ENCODE measurements around the gene TPK1. TPM values are rescaled to one million over a fixed set of nuclear protein-coding genes. Genes with fewer than 3 reads are reported as not detected.

Gene TPK1
- total and polyA plus RNA-seq, 2 donors: 6.7 to 7.4 TPM

DNA sequence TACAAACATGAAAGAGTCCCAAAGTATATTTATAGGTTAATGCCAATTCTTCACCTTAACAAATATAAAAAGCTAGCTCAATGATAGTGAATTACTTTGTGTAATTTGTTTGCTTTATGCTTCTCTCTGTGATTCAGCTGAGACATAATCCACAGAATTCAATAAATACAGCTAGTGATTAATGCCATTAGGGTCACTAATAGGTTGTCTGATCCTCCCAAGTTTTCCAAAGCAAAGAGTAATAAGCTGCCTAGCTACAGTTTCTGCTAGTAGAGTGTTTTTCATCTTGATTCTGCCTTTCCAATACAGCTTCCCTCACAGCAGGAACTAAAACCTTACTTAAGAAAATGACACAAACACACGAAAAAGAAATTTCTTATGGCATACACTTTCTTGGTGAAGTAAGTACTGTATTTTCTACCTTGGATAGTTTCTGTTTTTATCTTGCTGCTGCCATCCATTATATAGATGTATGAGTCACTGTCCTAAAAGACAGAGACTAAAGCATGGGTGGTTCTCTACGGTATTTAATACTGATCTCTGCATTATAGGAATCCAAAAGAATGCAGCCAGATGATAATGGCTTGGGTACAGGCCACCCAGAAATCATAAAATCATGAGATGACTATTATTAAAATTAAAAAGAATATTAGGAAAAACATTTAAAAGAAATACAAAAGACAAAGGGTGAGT lies 170.0 kb downstream of the TPK1 start:
- no peak for DNase-seq (ENCODE audit: low read depth in 6 of 9, low spot score in 9 of 9)
- Histone ChIP-seq H3K27ac (ENCODE audit: low read depth in 1 of 2, low read length in 1 of 2) (no peak overlapping the region), H3K27me3 (ENCODE audit: control insufficient read depth in 2 of 2, insufficient read depth in 1 of 2, low read length in 1 of 2) (no peaks in the 10 kb centered on the region), H3K9me3 (ENCODE audit: control insufficient read depth in 2 of 2, insufficient read depth in 1 of 2, low read length in 1 of 2) (no peaks in the 10 kb centered on the region), H3K4me3 (ENCODE audit: low read length in 2 of 2) (no peak overlapping the region), H3K36me3 (ENCODE audit: control insufficient read depth in 2 of 2, insufficient read depth in 2 of 2, low read length in 1 of 2) (no peaks in the 10 kb centered on the region), H3K4me1 (ENCODE audit: control insufficient read depth in 2 of 2, insufficient read depth in 2 of 2, low read length in 2 of 2) (no peaks in the 10 kb centered on the region)
- 83% methylated on average over 2 of the region's 2 CpGs for WGBS

DNA sequence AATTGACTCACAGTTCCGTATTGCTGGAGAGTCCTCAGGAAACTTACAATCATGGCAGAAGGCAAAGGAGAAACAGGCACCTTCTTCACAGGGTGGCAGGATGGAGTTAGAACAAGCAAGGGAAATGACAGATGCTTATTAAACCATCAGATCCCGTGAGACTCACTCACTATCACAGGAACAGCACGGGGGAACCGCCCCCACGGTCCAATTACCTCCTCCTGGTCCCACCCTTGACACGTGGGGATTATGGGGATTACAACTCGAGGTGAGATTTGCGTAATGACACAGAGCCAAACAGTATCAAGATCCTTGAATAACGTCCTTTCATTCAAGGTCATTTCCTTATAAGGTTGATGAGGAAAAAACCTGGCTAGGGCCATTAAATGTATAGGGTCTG lies 176.6 kb downstream of the TPK1 start:
- Histone ChIP-seq H3K27ac (ENCODE audit: low read depth in 1 of 2, low read length in 1 of 2) (no peak overlapping the region), H3K27me3 (ENCODE audit: control insufficient read depth in 2 of 2, insufficient read depth in 1 of 2, low read length in 1 of 2) (no peaks in the 10 kb centered on the region), H3K4me3 (ENCODE audit: low read length in 2 of 2) (no peak overlapping the region), H3K9me3 (ENCODE audit: control insufficient read depth in 2 of 2, insufficient read depth in 1 of 2, low read length in 1 of 2) (no peaks in the 10 kb centered on the region), H3K36me3 (ENCODE audit: control insufficient read depth in 2 of 2, insufficient read depth in 2 of 2, low read length in 1 of 2) (no peaks in the 10 kb centered on the region), H3K4me1 (ENCODE audit: control insufficient read depth in 2 of 2, insufficient read depth in 2 of 2, low read length in 2 of 2) (no peaks in the 10 kb centered on the region)
- whole genome bisulfite sequencing: 91% methylated on average over 9 of the region's 9 CpGs
- DNase-seq (ENCODE audit: low read depth in 6 of 9, low spot score in 9 of 9): no peak

DNA sequence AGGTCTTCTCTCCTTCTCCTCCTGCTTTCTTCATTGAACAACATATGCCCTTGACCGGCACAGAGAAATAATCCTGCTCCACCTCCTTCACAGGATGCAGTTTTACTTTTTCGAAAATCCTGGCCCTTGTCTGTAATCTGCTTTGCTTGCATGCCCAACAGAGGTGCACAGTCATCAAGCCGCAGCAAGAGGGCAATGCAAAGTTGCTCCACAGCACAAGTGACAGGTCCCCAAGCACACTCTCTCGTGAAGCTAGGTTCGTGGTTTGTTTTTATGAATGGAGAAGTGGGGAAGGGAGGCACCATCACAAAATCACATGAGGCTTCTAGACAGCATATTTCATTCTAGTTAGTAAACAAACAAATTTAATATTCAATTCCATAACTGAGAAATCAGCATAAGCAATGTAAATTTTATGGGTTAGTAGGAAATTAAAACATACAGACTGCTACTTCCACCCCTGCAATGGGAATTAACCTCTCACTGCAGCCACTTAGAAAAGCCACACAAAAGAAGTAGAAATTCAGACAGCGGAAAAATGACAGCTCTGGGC lies 178.8 kb downstream of the TPK1 start:
- H3K4me3 ChIP-seq (ENCODE audit: low read length in 2 of 2): no peak overlapping the region
- H3K9me3 ChIP-seq (ENCODE audit: control insufficient read depth in 2 of 2, insufficient read depth in 1 of 2, low read length in 1 of 2): no peaks in the 10 kb centered on the region
- 35% methylated on average over 6 of the region's 6 CpGs for WGBS
- no peak overlapping the region for H3K27ac ChIP-seq (ENCODE audit: low read depth in 1 of 2, low read length in 1 of 2)
- H3K4me1 ChIP-seq (ENCODE audit: control insufficient read depth in 2 of 2, insufficient read depth in 2 of 2, low read length in 2 of 2): no peaks in the 10 kb centered on the region
- H3K36me3 ChIP-seq (ENCODE audit: control insufficient read depth in 2 of 2, insufficient read depth in 2 of 2, low read length in 1 of 2): no peaks in the 10 kb centered on the region
- no peaks in the 10 kb centered on the region for H3K27me3 ChIP-seq (ENCODE audit: control insufficient read depth in 2 of 2, insufficient read depth in 1 of 2, low read length in 1 of 2)
- DNase-seq (ENCODE audit: low read depth in 6 of 9, low spot score in 9 of 9): peak in 1 of 9 donors; percentile 5

DNA sequence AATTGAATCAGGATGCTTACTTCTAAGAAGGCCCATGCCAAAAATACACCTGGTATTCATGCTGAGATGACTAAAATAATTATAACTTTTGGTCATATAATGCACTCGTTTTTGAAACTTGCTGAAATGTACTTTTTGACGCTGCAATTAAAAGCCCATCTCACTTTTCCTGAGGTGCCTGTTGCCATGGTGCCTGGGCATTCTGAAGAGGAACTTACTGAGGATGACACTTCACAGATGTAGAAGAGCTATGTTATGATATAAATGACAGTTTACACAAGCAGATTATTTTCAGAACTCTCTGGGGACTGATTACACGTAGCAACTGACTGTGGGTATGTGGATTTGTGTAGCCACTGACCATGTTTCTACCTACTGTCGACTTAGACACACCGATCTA lies 182.4 kb downstream of the TPK1 start:
- peaks cover 0 to 4% of the 10 kb centered on the region in 2 donors for H3K9me3 ChIP-seq (ENCODE audit: control insufficient read depth in 2 of 2, insufficient read depth in 1 of 2, low read length in 1 of 2)
- 73% methylated on average over 5 of the region's 5 CpGs for WGBS
- H3K36me3 ChIP-seq (ENCODE audit: control insufficient read depth in 2 of 2, insufficient read depth in 2 of 2, low read length in 1 of 2): no peaks in the 10 kb centered on the region
- no peak for DNase-seq (ENCODE audit: low read depth in 6 of 9, low spot score in 9 of 9)
- no peaks in the 10 kb centered on the region for H3K4me1 ChIP-seq (ENCODE audit: control insufficient read depth in 2 of 2, insufficient read depth in 2 of 2, low read length in 2 of 2)
- H3K27me3 ChIP-seq (ENCODE audit: control insufficient read depth in 2 of 2, insufficient read depth in 1 of 2, low read length in 1 of 2): no peaks in the 10 kb centered on the region
- H3K27ac ChIP-seq (ENCODE audit: low read depth in 1 of 2, low read length in 1 of 2): no peak overlapping the region
- H3K4me3 ChIP-seq (ENCODE audit: low read length in 2 of 2): no peak overlapping the region

DNA sequence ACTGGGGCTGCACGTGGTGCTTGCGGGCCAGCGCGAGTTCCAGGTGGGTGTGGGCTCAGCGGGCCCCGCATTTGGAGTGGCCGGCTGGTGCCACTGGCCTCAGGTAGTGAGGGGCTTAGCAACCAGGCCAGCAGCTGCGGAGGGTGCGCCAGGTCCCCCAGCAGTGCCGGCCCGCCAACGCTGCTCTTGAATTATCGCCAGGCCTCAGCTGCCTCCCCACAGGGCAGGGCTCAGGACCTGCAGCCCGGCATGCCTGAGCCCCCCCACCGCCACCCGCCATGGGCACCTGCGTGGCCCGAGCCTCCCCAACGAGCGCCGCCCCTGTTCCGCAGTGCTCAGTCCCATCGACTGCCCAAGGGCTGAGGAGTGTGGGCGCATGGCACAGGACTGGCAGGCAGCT lies 185.4 kb downstream of the TPK1 start:
- DNase-seq (ENCODE audit: low read depth in 6 of 9, low spot score in 9 of 9): no peak
- H3K36me3 ChIP-seq (ENCODE audit: control insufficient read depth in 2 of 2, insufficient read depth in 2 of 2, low read length in 1 of 2): no peaks in the 10 kb centered on the region
- WGBS: over 99% methylated on average over 24 of the region's 24 CpGs
- H3K4me3 ChIP-seq (ENCODE audit: low read length in 2 of 2): no peak overlapping the region
- H3K4me1 ChIP-seq (ENCODE audit: control insufficient read depth in 2 of 2, insufficient read depth in 2 of 2, low read length in 2 of 2): no peaks in the 10 kb centered on the region
- no peaks in the 10 kb centered on the region for H3K27me3 ChIP-seq (ENCODE audit: control insufficient read depth in 2 of 2, insufficient read depth in 1 of 2, low read length in 1 of 2)
- no peak overlapping the region for H3K27ac ChIP-seq (ENCODE audit: low read depth in 1 of 2, low read length in 1 of 2)
- peaks cover 0 to 4% of the 10 kb centered on the region in 2 donors for H3K9me3 ChIP-seq (ENCODE audit: control insufficient read depth in 2 of 2, insufficient read depth in 1 of 2, low read length in 1 of 2)

DNA sequence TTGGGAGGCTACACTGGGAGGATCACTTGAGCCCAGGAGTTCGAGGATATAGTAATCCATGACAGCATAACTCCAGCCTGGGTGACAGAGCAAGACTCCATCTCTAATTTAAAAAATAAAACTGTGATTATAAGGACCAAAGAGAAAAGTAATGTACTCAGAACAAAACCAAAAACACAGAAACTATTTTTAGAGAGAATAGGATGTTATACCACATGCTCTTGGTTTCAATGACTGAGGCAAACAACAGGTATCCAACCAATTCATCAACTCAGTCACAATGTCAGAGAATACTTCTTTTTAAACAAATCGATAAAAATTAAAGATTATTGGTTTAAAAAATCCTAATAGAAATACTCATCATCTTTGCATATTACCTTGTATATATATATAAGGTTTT lies 186.7 kb downstream of the TPK1 start:
- no peak for DNase-seq (ENCODE audit: low read depth in 6 of 9, low spot score in 9 of 9)
- no peaks in the 10 kb centered on the region for H3K4me1 ChIP-seq (ENCODE audit: control insufficient read depth in 2 of 2, insufficient read depth in 2 of 2, low read length in 2 of 2)
- no peak overlapping the region for H3K27ac ChIP-seq (ENCODE audit: low read depth in 1 of 2, low read length in 1 of 2)
- H3K36me3 ChIP-seq (ENCODE audit: control insufficient read depth in 2 of 2, insufficient read depth in 2 of 2, low read length in 1 of 2): no peaks in the 10 kb centered on the region
- no peaks in the 10 kb centered on the region for H3K27me3 ChIP-seq (ENCODE audit: control insufficient read depth in 2 of 2, insufficient read depth in 1 of 2, low read length in 1 of 2)
- 85% methylated on average over 2 of the region's 2 CpGs for WGBS
- H3K4me3 ChIP-seq (ENCODE audit: low read length in 2 of 2): no peak overlapping the region
- peaks cover 0 to 4% of the 10 kb centered on the region in 2 donors for H3K9me3 ChIP-seq (ENCODE audit: control insufficient read depth in 2 of 2, insufficient read depth in 1 of 2, low read length in 1 of 2)

DNA sequence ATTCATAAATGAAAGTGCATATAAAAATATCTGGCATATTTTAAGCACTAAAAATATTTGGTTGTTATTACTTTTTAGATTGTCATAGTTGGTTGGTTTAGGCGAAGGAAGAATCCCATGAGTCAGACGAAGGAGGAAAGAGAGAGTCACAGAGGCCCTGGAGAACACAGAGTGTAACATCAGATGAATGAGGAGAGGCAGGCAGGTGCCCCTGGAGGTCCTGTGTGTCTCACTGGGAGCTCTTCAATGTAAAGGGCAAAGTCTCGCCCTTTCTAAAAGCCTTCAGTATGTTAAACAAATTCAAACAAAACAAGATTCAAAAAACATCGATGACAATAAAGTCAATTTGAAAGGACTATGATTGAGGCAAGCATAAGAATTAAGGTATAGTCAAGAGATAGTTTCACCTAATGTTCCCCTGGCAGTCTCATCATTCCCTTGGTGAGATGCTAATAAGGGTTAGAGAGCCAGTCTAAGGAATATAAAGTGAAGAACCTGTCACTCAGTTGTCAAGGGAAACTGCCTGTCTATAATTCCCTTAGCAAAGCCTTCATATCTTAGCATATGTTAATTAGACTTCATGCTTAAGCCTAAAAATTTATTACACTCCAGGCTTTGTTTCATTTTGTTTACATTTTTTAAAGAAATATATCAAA lies 194.3 kb downstream of the TPK1 start:
- DNase-seq (ENCODE audit: low read depth in 6 of 9, low spot score in 9 of 9): no peak
- no peaks in the 10 kb centered on the region for H3K36me3 ChIP-seq (ENCODE audit: control insufficient read depth in 2 of 2, insufficient read depth in 2 of 2, low read length in 1 of 2)
- 91% methylated on average over 4 of the region's 4 CpGs for WGBS
- H3K27me3 ChIP-seq (ENCODE audit: control insufficient read depth in 2 of 2, insufficient read depth in 1 of 2, low read length in 1 of 2): no peaks in the 10 kb centered on the region
- no peak overlapping the region for H3K27ac ChIP-seq (ENCODE audit: low read depth in 1 of 2, low read length in 1 of 2)
- H3K4me3 ChIP-seq (ENCODE audit: low read length in 2 of 2): no peak overlapping the region
- no peaks in the 10 kb centered on the region for H3K9me3 ChIP-seq (ENCODE audit: control insufficient read depth in 2 of 2, insufficient read depth in 1 of 2, low read length in 1 of 2)
- H3K4me1 ChIP-seq (ENCODE audit: control insufficient read depth in 2 of 2, insufficient read depth in 2 of 2, low read length in 2 of 2): no peaks in the 10 kb centered on the region

DNA sequence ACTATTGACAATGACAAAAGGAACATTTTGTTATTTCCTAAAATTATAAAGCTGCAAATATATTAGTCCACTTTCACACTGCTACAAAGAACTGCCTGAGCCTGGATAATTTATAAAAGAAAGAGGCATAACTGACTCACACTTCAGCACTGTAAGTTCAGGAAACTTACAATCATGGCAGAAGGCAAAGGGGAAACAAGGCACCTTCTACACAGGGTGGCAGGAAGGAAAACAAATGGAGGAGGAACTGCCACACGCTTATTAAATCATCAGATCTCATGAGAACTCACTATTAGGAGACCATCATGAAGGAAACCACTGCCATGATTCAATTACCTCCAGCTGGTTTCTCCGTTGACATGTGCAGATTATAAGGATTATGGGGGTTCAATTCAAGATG lies 203.1 kb downstream of the TPK1 start:
- H3K27ac ChIP-seq (ENCODE audit: low read depth in 1 of 2, low read length in 1 of 2): no peak overlapping the region
- no peak for DNase-seq (ENCODE audit: low read depth in 6 of 9, low spot score in 9 of 9)
- peaks cover 0 to 7% of the 10 kb centered on the region in 2 donors for H3K9me3 ChIP-seq (ENCODE audit: control insufficient read depth in 2 of 2, insufficient read depth in 1 of 2, low read length in 1 of 2)
- WGBS: 81% methylated on average over 2 of the region's 2 CpGs
- no peaks in the 10 kb centered on the region for H3K36me3 ChIP-seq (ENCODE audit: control insufficient read depth in 2 of 2, insufficient read depth in 2 of 2, low read length in 1 of 2)
- H3K4me1 ChIP-seq (ENCODE audit: control insufficient read depth in 2 of 2, insufficient read depth in 2 of 2, low read length in 2 of 2): no peaks in the 10 kb centered on the region
- no peaks in the 10 kb centered on the region for H3K27me3 ChIP-seq (ENCODE audit: control insufficient read depth in 2 of 2, insufficient read depth in 1 of 2, low read length in 1 of 2)
- no peak overlapping the region for H3K4me3 ChIP-seq (ENCODE audit: low read length in 2 of 2)

DNA sequence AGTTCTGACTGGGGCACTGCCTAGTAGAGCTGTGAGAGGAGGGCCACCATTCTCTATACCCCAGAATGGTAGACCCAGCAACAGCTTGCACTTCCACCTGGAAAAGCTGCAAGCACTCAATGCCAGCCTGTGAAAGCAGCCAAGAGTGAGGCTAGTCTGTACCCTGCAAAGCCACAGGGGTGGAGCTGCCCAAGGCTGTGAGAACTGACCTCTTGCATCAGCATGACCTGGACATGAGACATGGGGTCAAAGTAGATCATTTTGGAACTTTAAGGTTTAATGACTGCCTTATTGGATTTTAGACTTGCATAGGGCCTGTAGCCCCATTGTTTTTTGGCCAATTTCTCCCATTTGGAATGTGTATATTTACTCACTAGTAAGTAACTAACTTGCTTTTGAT lies 206.3 kb downstream of the TPK1 start:
- H3K9me3 ChIP-seq (ENCODE audit: control insufficient read depth in 2 of 2, insufficient read depth in 1 of 2, low read length in 1 of 2): peaks cover 0 to 7% of the 10 kb centered on the region in 2 donors
- H3K27ac ChIP-seq (ENCODE audit: low read depth in 1 of 2, low read length in 1 of 2): no peak overlapping the region
- no peaks in the 10 kb centered on the region for H3K27me3 ChIP-seq (ENCODE audit: control insufficient read depth in 2 of 2, insufficient read depth in 1 of 2, low read length in 1 of 2)
- DNase-seq (ENCODE audit: low read depth in 6 of 9, low spot score in 9 of 9): no peak
- no peaks in the 10 kb centered on the region for H3K4me1 ChIP-seq (ENCODE audit: control insufficient read depth in 2 of 2, insufficient read depth in 2 of 2, low read length in 2 of 2)
- no peaks in the 10 kb centered on the region for H3K36me3 ChIP-seq (ENCODE audit: control insufficient read depth in 2 of 2, insufficient read depth in 2 of 2, low read length in 1 of 2)
- no peak overlapping the region for H3K4me3 ChIP-seq (ENCODE audit: low read length in 2 of 2)

Measured in thymus (tissue), 11 donors.